IMR-90 (cell line): ENCODE data around the gene ANKUB1.

ENCODE experiments used
- CEBPB ChIP-seq: IDR thresholded peaks from 2 replicates; pipeline ENCODE4 v1.6.1; 2012; ENCODE audit warnings: low read depth, low read length, improper control_type of control experiment
- CTCF ChIP-seq: conservative IDR thresholded peaks from 2 replicates; pipeline ENCODE4 v1.5.1; 2012; ENCODE audit warnings: mild to moderate bottlenecking, low read depth, low read length, improper control_type of control experiment
- ELK1 ChIP-seq: fragments of 150-350 bp; IDR thresholded peaks from 2 replicates; pipeline ENCODE4 v1.6.1; 2016; ENCODE audit warnings: low read depth, mild to moderate bottlenecking, low read length, moderate library complexity, borderline replicate concordance
- MAZ ChIP-seq: IDR thresholded peaks from 2 replicates; pipeline ENCODE4 v1.6.1; 2012; ENCODE audit warnings: low read depth, mild to moderate bottlenecking, low read length, improper control_type of control experiment, moderate library complexity, borderline replicate concordance
- NFE2L2 ChIP-seq: fragments of 150-350 bp; IDR thresholded peaks from 2 replicates; pipeline ENCODE4 v1.6.1; 2016; ENCODE audit warnings: low read depth, mild to moderate bottlenecking, low read length
- POLR2A ChIP-seq: IDR thresholded peaks from 2 replicates; pipeline ENCODE4 v1.6.1; 2012; ENCODE audit warnings: mild to moderate bottlenecking, low read depth, low read length
- RAD21 ChIP-seq: IDR thresholded peaks from 2 replicates; pipeline ENCODE4 v1.6.1; 2012; ENCODE audit warnings: low read length, improper control_type of control experiment
- SMC3 ChIP-seq: fragments of 150-350 bp; IDR thresholded peaks from 2 replicates; pipeline ENCODE4 v1.6.1; 2016; ENCODE audit warnings: low read depth, mild to moderate bottlenecking, antibody characterized with exemption, low read length, moderate library complexity
- USF2 ChIP-seq: fragments of 150-350 bp; IDR thresholded peaks from 2 replicates; pipeline ENCODE4 v1.6.1; 2017; ENCODE audit warnings: mild to moderate bottlenecking, antibody characterized with exemption, low read length, low read depth

GRCh38 chr3:149801639-149802038 lies 9.3 kb upstream of the ANKUB1 start:
- TF ChIP-seq POLR2A: no peak
- no peak for TF ChIP-seq CTCF
- TF ChIP-seq RAD21: no peak
- TF ChIP-seq USF2: no peak
- no peak for TF ChIP-seq CEBPB
- TF ChIP-seq ELK1: no peak
- TF ChIP-seq NFE2L2: no peak
- no peak for TF ChIP-seq SMC3
- TF ChIP-seq MAZ: no peak
